DND-41 (cell line): ENCODE data around the gene CREBZF.

Experiments
- ATAC-seq: fragments of 200-7000 bp; cut with Tn5 transposase; 3 replicates; pipeline ENCODE4 v1.9.1; 2021; ENCODE audit warnings: low read depth; ENCODE audit not compliant: insufficient read depth
- DNase-seq: peaks from one replicate; pipeline ENCODE4 v3.0.0-alpha.2; 2020
- H2AFZ ChIP-seq: 2 replicates; pipeline ENCODE4 v1.6.0; 2012; ENCODE audit warnings: low read depth, low read length
- H3K27ac ChIP-seq: 2 replicates; pipeline ENCODE4 v1.5.1; 2012; ENCODE audit warnings: low read length, inconsistent platforms
- H3K27me3 ChIP-seq: fragments of 200-600 bp; sonication (generic); 2 replicates; pipeline ENCODE4 v1.6.0; 2012; ENCODE audit warnings: low read length, mild to moderate bottlenecking, inconsistent platforms; ENCODE audit not compliant: insufficient read depth, poor library complexity
- H3K36me3 ChIP-seq: 2 replicates; pipeline ENCODE4 v1.5.1; 2012; ENCODE audit warnings: low read length, inconsistent platforms; ENCODE audit not compliant: insufficient read depth
- H3K4me1 ChIP-seq: 2 replicates; pipeline ENCODE4 v1.5.1; 2012; ENCODE audit warnings: mild to moderate bottlenecking, low read length; ENCODE audit not compliant: insufficient read depth
- H3K4me2 ChIP-seq: 2 replicates; pipeline ENCODE4 v1.6.0; 2012; ENCODE audit warnings: mild to moderate bottlenecking, moderate library complexity, low read length, inconsistent platforms; ENCODE audit not compliant: insufficient read depth
- H3K4me3 ChIP-seq, 2 experiments: fragments of 200-600 bp in 1 of 2; shearing (Covaris generic) in 1 of 2; 2 replicates each; pipeline ENCODE4 v1.5.1; 2012 to 2016; ENCODE audit warnings: inconsistent platforms in 2 of 2, low read length in 2 of 2, mild to moderate bottlenecking in 2 of 2, low read depth in 1 of 2, moderate library complexity in 1 of 2
- H3K79me2 ChIP-seq: 2 replicates; pipeline ENCODE4 v1.6.0; 2012; ENCODE audit warnings: low read length, inconsistent platforms; ENCODE audit not compliant: insufficient read depth
- H3K9ac ChIP-seq: 2 replicates; pipeline ENCODE4 v1.6.0; 2012; ENCODE audit warnings: low read depth, mild to moderate bottlenecking, inconsistent platforms, low read length, moderate library complexity
- H3K9me3 ChIP-seq: 2 replicates; pipeline ENCODE4 v1.5.1; 2012; ENCODE audit warnings: low read length, moderate library complexity, mild to moderate bottlenecking, inconsistent platforms; ENCODE audit not compliant: insufficient read depth, severe bottlenecking
- H4K20me1 ChIP-seq: 2 replicates; pipeline ENCODE4 v1.6.0; 2012; ENCODE audit warnings: low read length; ENCODE audit not compliant: insufficient read depth
- CTCF ChIP-seq: IDR thresholded peaks from 2 replicates; pipeline ENCODE4 v1.5.1; 2012; ENCODE audit warnings: borderline replicate concordance, low read length, moderate library complexity, mild to moderate bottlenecking; ENCODE audit not compliant: poor library complexity, severe bottlenecking; ENCODE audit errors: extremely low read depth
- EZH2 ChIP-seq: IDR thresholded peaks from 3 replicates; pipeline ENCODE4 v1.6.1; 2012; ENCODE audit warnings: borderline replicate concordance, low read depth, mild to moderate bottlenecking, moderate library complexity, low read length, inconsistent platforms; ENCODE audit not compliant: severe bottlenecking

CREBZF gene

GRCh38 chr11:85652786-85653447 lies 12.0 kb downstream of the CREBZF start:
- ATAC-seq (no peak), DNase-seq (no peak)
- Histone ChIP-seq H4K20me1 (peaks cover 29% of the 10 kb centered on the region; the same call in 1 of the 2 replicates), H3K9ac (no peak overlapping the region), H3K4me3 (no peak overlapping the region), H3K4me1 (peaks cover 23% of the 10 kb centered on the region), H2AFZ (no peak overlapping the region), H3K9me3 (no peaks in the 10 kb centered on the region), H3K27me3 (no peaks in the 10 kb centered on the region), H3K79me2 (peaks cover 58% of the 10 kb centered on the region), H3K27ac (no peak overlapping the region), H3K4me2 (no peak overlapping the region), H3K36me3 (peaks cover 41% of the 10 kb centered on the region; the same call in 1 of the 2 replicates)
- TF ChIP-seq EZH2 (no peak), CTCF (no peak)

- Histone ChIP-seq H3K4me2 (no peak overlapping the region), H2AFZ (no peak overlapping the region), H3K36me3 (peaks cover 23% of the 10 kb centered on the region; the same call in 1 of the 2 replicates), H3K79me2 (peaks cover 41% of the 10 kb centered on the region), H3K27ac (no peak overlapping the region), H3K9ac (no peak overlapping the region), H3K9me3 (no peaks in the 10 kb centered on the region), H3K27me3 (no peaks in the 10 kb centered on the region), H4K20me1 (peaks cover 19% of the 10 kb centered on the region; the same call in 1 of the 2 replicates), H3K4me3 (no peak overlapping the region), H3K4me1 (peaks cover 30% of the 10 kb centered on the region)
- TF ChIP-seq CTCF = no peak
- no peak for TF ChIP-seq EZH2
- no peak for DNase-seq
- no peak for ATAC-seq
These were observed 13.8 kb downstream of the CREBZF start for GRCh38 chr11:85651118-85651517.

- peak within 1 kb of the TSS; percentile 72 to 83 for H3K4me3 ChIP-seq
- ATAC-seq = peak; percentile 98
- H3K4me2 ChIP-seq = peak within 1 kb of the TSS; percentile 65
- peak; percentile 89 for DNase-seq
- H3K4me1 ChIP-seq = peaks cover 30% of the 10 kb centered on the region
- no peaks in the 10 kb centered on the region; the same call in 1 of the 2 replicates for H4K20me1 ChIP-seq
- peaks cover 33% of the 10 kb centered on the region for H3K79me2 ChIP-seq
- peak within 1 kb of the TSS; percentile 80 for H3K27ac ChIP-seq
- no peaks in the 10 kb centered on the region for H3K27me3 ChIP-seq
- peaks cover 8% of the 10 kb centered on the region; the same call in 1 of the 2 replicates for H3K36me3 ChIP-seq
- H2AFZ ChIP-seq = peak within 1 kb of the TSS; percentile 94
- no peak for TF ChIP-seq EZH2
- TF ChIP-seq CTCF = no peak
- H3K9me3 ChIP-seq = no peaks in the 10 kb centered on the region
- peak within 1 kb of the TSS; percentile 58 for H3K9ac ChIP-seq
These were observed 17.2 kb downstream of the CREBZF start, which contains the start of gene TMEM126A for GRCh38 chr11:85647604-85648299. TMEM126A (plus strand) TSS chr11:85647967; CDS start chr11:85650256, 2,289 bp downstream.
